GM12878 (cell line): ENCODE data around the gene ETV6. TPM values are rescaled to one million over a fixed set of nuclear protein-coding genes. Genes with fewer than 3 reads are reported as not detected.
A peak's percentile ranks its signal among the peaks of the same experiment; 100 is the strongest.

ENCODE experiments used
- ASH2L ChIP-seq: fragments of 300-600, 200-600 bp; sonication (generic); IDR thresholded peaks from 2 replicates; pipeline ENCODE4 v1.6.1; 2017; ENCODE audit warnings: low read depth, mild to moderate bottlenecking, borderline replicate concordance
- CHD1 ChIP-seq: IDR thresholded peaks from 2 replicates; pipeline ENCODE4 v1.6.1; 2012; ENCODE audit warnings: low read depth, low read length, improper control_type of control experiment
- EGR1 ChIP-seq, 2 experiments: IDR thresholded peaks; 1 replicate in 1 of 2; 2 replicates in 1 of 2; pipeline ENCODE4 v1.6.1; 2011 to 2012; ENCODE audit warnings: low read depth in 2 of 2, low read length in 2 of 2, borderline replicate concordance in 1 of 2, mild to moderate bottlenecking in 1 of 2, moderate library complexity in 1 of 2
- FOXK2 ChIP-seq: fragments of 450-650 bp; IDR thresholded peaks from 2 replicates; pipeline ENCODE4 v1.6.1; 2017; ENCODE audit warnings: mild to moderate bottlenecking, moderate library complexity
- IRF5 ChIP-seq: fragments of 450-650 bp; IDR thresholded peaks from 2 replicates; pipeline ENCODE4 v1.6.1; 2017; ENCODE audit warnings: borderline replicate concordance
- MYB ChIP-seq: fragments of 150-350 bp; IDR thresholded peaks from 2 replicates; pipeline ENCODE4 v1.6.1; 2014; ENCODE audit warnings: mild to moderate bottlenecking, low read depth, low read length, borderline replicate concordance
- MYC ChIP-seq: IDR thresholded peaks from 2 replicates; pipeline ENCODE4 v1.6.1; 2011; ENCODE audit warnings: mild to moderate bottlenecking, low read length, moderate library complexity, inconsistent platforms; ENCODE audit not compliant: insufficient read depth, insufficient replicate concordance, insufficient read length, severe bottlenecking
- NR2C1 ChIP-seq: fragments of 450-650 bp; IDR thresholded peaks from 2 replicates; pipeline ENCODE4 v1.6.1; 2017; ENCODE audit warnings: antibody characterized with exemption, mild to moderate bottlenecking, moderate library complexity
- RBBP5 ChIP-seq: fragments of 200-600 bp; sonication (generic); conservative IDR thresholded peaks from 2 replicates; pipeline ENCODE4 v1.6.1; 2016
- RELB ChIP-seq: fragments of 450-650 bp; IDR thresholded peaks from 2 replicates; pipeline ENCODE4 v1.6.1; 2017; ENCODE audit warnings: low read depth, mild to moderate bottlenecking, moderate library complexity
- SIN3A ChIP-seq: IDR thresholded peaks from 2 replicates; pipeline ENCODE4 v1.6.1; 2012; ENCODE audit warnings: low read depth, low read length, improper control_type of control experiment
- SMARCA5 ChIP-seq: fragments of 450-650 bp; IDR thresholded peaks from 2 replicates; pipeline ENCODE4 v1.6.1; 2017; ENCODE audit warnings: mild to moderate bottlenecking
- USF1 ChIP-seq: IDR thresholded peaks from 2 replicates; pipeline ENCODE4 v1.6.1; 2011; ENCODE audit warnings: borderline replicate concordance, low read depth, mild to moderate bottlenecking, moderate library complexity, mixed read lengths, low read length; ENCODE audit not compliant: insufficient read depth; ENCODE audit errors: extremely low read length
- WRNIP1 ChIP-seq: IDR thresholded peaks from 2 replicates; pipeline ENCODE4 v1.6.1; 2011; ENCODE audit warnings: low read depth, low read length, improper control_type of control experiment, borderline replicate concordance
- ZNF217 ChIP-seq: fragments of 450-650 bp; IDR thresholded peaks from 2 replicates; pipeline ENCODE4 v1.6.1; 2017; ENCODE audit warnings: antibody characterized with exemption, mild to moderate bottlenecking
- ZNF592 ChIP-seq: fragments of 450-650 bp; IDR thresholded peaks from 2 replicates; pipeline ENCODE4 v1.6.1; 2017; ENCODE audit warnings: mild to moderate bottlenecking, moderate library complexity
- ZNF622 ChIP-seq: fragments of 450-650 bp; IDR thresholded peaks from 2 replicates; pipeline ENCODE4 v1.6.1; 2017; ENCODE audit warnings: mild to moderate bottlenecking, inconsistent platforms
- polyA plus RNA-seq, 11 experiments: library from polyadenylated mRNA; depleted of rRNA in 4 of 11; unstranded in 6 of 11; stranded (reverse) in 5 of 11; fragments of >200 nt; fragmentation: Nextera tagmentation in 4 of 11; fragmentation: Illumina TruSeq in 1 of 11; extraction: Ambion mirVana in 4 of 11; extraction: Trizol in 1 of 11; gene quantifications; 1 replicate in 1 of 11; 2 replicates in 10 of 11; pipeline versions ENCODE4 v1.2.1 to v1.2.3, GENCODE V29; 2011 to 2016; ENCODE audit warnings: inconsistent platforms in 2 of 11, missing spikeins in 2 of 11, low read depth in 1 of 11
- total RNA-seq, 4 experiments: library from RNA; depleted of rRNA in 3 of 4; stranded (reverse); fragments of >200 nt in 3 of 4; fragmentation: Illumina TruSeq in 1 of 4; extraction: Trizol in 1 of 4; gene quantifications; 2 replicates each; pipeline versions ENCODE4 v1.2.1 to v1.2.3, GENCODE V29; 2013 to 2021

Gene ETV6
- total and polyA plus RNA-seq, 10 of the 15 experiments (the other 5 are each of a cell fraction or from before 2014, with no cell fraction given): 6.6 to 74.8 (median 24.6) TPM

- no peak for TF ChIP-seq MYC
- no peak for TF ChIP-seq RBBP5
- no peak for TF ChIP-seq IRF5
- peak; percentile 71; the same call in 1 of the 2 replicates for TF ChIP-seq MYB
- TF ChIP-seq ZNF592: peak; percentile 80; the same call in 1 of the 2 replicates
- no peak for TF ChIP-seq USF1
- TF ChIP-seq ZNF217: peak; percentile 65; the same call in 1 of the 2 replicates
- TF ChIP-seq ZNF622: no peak
- no peak for TF ChIP-seq WRNIP1
- TF ChIP-seq EGR1 (IDR thresholded peaks at IDR 0.05; ENCODE audit: borderline replicate concordance in 1 of 2, low read depth in 2 of 2, low read length in 2 of 2): peak in 1 of 2 experiments; percentile 49; a peak in 1 of 3 replicates
- no peak for TF ChIP-seq NR2C1
- TF ChIP-seq SMARCA5: peak; percentile 91
- TF ChIP-seq CHD1: peak; percentile 84; the same call in 1 of the 2 replicates
- TF ChIP-seq ASH2L: peak; percentile 88
- peak; percentile 61 for TF ChIP-seq RELB
- no peak for TF ChIP-seq FOXK2
- no peak for TF ChIP-seq SIN3A
These were observed 100.6 kb downstream of the ETV6 start (continued) for GRCh38 chr12:11749943-11750690.
